NCI-H460 (cell line): ENCODE results near the gene C16orf78. TPM values are rescaled to one million over a fixed set of nuclear protein-coding genes. Genes with fewer than 3 reads are reported as not detected.

Experiments
- DNase-seq: peaks from one replicate; pipeline ENCODE4 v3.0.0-alpha.2; 2016; ENCODE audit warnings: low read depth; ENCODE audit errors: extremely low read depth
- total RNA-seq: library from RNA; depleted of rRNA; stranded (reverse); fragments of >200 nt; shearing (Covaris generic); gene quantifications from 2 replicates; pipeline ENCODE4 v1.2.3, GENCODE V29; 2014

Gene C16orf78
- total RNA-seq, 1 experiment from 2014 or later = not detected

DNA sequence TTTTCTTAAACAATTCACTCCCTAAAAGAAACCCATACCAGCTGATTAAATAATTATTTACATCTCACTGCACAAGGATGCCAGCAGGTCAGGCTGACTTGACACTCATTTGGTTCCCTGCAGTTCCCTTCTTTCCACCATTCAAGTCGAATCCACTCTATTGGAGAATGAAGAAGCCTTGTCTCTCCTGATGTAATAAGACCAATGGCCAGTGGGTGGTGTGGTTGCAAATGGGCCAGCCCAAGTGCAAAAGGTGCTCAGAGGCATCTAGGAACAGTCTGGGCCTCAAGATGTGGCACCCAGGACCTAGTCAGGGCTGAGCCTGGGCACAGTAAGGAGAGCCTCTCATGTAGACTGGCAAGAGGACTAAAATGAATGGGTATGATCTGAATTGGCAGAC is 9.3 kb downstream of the C16orf78 start:
- DNase-seq = peak; percentile 1

DNA sequence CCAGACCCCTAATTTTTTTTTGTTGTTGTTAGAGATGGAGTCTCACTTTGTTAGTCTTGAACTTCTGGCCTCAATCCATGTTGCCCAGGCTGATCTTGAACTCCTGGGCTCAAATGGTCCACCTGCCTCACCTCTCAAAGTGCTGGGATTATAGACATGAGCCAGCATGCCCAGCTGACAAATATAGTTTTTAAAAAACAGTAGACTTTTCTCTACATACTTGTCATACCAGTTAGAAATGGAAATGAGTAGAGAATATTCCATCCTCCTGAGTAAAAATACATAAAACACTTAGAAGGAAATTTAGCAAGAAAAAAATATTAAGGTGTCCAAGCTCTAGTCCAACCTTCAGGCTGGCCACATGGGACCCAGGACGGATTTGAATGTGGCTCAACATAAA is 21.4 kb downstream of the C16orf78 start:
- no peak for DNase-seq

DNA sequence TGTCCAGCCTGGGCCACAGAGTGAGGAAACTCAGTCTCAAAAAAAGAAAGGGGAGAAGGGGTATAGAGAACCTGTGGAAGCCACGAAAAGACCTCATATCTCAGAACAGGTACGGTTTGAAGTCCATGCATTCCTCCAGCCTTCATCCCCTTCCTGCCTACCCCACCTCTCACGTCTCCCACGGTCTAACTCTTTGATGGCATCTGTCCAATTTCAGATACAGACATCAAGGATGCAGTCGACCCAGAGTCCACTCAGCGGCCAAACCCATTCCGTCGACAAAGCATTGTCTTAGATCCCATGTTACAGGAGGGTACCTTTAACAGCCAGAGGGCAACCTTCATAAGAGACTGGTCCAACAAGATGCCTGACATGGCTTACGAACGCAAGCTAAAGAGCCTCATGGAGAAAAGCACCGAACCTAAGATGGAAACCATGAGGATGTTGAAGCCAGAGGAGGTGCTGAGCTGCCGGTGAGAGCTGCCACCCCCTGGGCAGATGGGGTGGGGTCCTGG is 22.7 kb downstream of the C16orf78 start:
- no peak for DNase-seq

GRCh38 chr16:49398761-49399160 is 25.2 kb downstream of the C16orf78 start:
- no peak for DNase-seq

DNA sequence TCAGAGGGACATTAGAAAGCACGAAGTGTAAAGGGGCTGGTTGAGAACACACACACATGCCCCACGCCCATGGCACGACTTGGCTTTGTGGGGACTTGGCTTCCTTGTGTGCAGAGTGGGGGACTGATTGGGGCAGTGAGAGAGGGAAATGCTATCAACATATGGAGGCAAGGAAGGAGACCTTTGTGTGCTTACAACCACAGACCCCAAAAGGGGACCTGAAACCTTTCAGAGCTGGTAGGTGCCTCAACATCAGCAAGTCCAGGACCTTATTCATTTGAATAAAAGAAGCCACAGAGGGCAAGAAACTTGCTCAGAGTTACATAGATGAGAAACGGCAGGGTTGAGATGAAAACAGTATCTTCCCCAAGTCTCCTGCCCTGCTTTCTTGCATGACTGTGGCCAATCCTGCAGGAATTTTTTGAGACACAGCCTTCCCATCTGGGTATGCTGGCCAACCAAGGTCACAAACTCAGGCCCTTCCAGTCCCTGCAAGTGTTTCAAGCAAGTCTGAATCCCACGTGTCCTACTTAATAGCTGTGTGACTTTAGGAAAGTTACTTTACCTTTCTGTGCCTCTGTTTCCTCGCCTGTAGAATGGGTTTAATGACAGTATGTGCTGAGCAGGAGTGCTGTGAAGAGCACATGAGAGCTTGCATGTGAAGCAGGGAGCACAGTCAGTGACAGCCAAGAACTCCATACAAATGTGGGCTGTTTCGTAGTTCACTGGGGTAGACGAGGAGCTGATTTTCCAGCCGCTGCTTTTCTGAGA is 26.2 kb downstream of the C16orf78 start:
- no peak for DNase-seq

DNA sequence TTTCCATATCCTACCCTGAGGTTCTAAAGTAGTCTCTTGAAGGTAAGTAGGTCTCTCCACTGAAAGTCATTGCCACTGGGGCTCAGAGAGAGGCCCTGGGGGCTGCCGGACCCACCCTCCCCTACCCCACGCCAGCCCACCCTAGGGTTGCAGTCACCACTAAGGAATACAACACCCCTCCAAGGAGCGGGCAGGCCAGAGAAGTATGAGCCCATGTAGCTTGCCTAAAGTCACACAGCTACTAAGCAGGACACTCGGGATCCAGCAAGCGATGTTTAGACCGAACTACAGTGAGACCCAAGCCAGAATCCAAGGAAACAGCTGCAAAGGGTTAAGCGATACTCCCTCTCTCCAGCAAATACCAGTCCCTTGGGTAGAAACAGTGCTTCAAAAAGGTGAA is 27.0 kb downstream of the C16orf78 start:
- no peak for DNase-seq

GRCh38 chr16:49405123-49405522 is 31.5 kb downstream of the C16orf78 start:
- DNase-seq = no peak

DNA sequence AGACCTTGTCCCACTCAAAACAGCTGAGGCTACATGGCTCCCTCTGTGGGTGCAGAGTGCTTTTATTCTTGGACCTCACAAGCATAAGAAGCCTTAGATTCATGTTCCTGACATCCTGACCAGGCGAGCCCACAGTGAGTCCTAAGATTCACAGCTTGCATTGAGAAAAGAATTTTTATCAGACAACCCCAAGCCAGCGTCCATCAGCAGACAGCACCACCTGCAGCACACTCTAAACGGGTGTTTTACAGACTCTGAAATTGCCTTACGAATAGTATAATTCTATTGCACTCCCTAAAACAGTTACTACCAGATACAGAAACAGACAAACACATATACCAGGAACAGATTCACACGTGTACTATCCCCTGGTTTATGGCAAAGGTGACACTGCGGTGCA is 31.9 kb downstream of the C16orf78 start:
- no peak for DNase-seq

- DNase-seq = peak; percentile 75
Observed at GRCh38 chr16:49407873-49408550, 34.4 kb downstream of the C16orf78 start.

DNA sequence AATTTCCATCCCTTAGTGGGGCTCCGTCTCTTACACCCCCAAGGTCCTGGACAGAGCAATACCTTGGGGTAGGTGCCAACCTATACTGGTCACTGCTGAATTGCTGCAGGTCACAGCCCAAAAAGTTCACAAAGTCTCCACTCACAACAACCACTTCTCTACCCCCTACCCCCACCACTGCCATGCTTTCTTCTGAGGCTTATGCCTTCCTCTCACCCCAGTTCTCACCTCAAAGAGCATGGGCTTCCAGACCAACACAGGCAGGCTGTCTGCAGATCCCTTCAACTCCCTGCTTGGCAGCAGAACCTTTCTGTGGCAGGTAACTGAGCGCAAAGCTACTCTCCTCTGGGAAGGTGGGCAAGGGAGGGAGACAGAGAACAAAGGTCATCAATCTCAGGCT is 35.5 kb downstream of the C16orf78 start:
- no peak for DNase-seq

DNA sequence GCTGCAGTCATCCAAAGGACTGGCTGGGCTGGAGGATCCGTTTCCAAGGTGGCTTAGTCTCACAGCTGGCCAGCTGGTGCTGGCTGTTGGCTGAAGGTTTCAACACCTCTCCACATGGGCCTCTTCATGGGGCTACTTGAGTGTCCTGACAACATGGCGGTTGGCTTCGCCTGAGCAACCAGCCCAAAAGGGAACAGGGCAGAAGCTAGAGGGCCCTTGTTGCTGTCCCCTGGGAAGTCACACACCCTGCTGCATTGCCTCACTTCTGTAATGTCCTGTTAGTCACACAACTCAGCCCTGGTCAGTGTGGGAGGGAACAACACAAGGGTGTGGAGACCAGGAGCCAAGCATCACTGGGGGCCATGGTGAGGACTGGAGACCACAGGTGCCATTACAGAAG is 36.6 kb downstream of the C16orf78 start:
- no peak for DNase-seq

DNA sequence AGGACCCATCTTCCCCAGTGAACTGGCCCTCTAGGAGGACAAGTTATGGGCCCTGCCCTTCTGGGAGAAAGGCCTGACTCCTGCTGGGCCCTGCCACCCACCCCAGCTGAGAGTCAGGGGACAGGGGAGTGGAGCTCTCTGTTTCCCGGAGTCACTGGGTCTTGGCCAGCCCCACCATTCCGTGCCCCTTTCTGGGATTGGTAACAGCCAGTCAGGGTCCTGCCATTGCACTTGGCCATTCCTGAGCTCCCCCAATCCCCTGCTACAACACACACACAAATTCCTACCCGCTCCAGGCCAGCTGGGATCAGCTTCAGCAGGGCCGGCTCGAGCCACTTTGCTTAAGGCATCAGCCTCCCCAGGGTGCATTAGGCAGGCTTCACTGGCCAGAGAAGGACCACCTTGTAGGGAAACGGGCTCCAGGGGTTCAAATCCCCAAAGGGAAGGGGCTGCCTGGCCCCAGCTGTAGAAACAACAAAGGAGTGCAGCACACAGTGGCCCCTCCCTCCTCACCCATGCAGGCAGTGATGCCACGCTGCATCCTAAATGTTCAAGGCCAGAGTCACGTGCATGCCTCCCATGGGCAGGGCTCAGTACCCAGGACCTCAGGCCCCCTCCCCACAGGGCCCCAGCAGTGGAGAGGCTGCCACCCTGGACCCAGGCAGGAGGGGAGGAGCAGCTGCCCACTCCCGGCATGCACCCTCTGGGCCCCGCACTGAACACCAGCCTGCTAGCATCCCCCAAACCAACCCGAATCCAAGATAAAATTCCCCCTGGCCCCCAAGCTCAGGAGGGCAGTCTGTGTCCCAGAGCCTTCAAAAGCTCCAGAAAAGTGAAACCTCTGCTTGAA is 37.7 kb downstream of the C16orf78 start:
- DNase-seq = no peak

GRCh38 chr16:49414671-49415070 is 41.1 kb downstream of the C16orf78 start:
- no peak for DNase-seq

- no peak for DNase-seq
Observed at GRCh38 chr16:49415083-49415482, 41.5 kb downstream of the C16orf78 start.

- no peak for DNase-seq
Observed at GRCh38 chr16:49416001-49416675, 42.5 kb downstream of the C16orf78 start.

DNA sequence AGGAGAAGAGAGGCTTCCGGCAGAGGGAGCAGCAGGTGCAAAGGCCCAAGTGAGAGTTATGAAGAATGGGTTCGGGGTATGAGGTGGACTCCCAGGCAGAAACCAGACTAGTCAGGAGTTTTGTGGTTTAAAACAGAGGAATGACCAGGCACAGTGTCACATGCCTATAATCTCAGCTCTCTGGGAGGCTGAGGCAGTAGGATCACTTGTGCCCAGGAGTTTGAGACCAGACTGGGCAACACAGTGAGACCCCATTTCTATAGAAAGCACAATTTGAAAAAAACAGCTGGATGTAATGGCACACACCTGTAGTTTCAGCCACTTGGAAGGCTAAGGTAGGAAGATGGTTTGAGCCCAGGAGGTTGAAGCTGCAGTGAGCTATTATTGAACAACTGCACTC is 43.8 kb downstream of the C16orf78 start:
- no peak for DNase-seq

GRCh38 chr16:49419006-49419405 is 45.4 kb downstream of the C16orf78 start:
- DNase-seq = no peak

DNA sequence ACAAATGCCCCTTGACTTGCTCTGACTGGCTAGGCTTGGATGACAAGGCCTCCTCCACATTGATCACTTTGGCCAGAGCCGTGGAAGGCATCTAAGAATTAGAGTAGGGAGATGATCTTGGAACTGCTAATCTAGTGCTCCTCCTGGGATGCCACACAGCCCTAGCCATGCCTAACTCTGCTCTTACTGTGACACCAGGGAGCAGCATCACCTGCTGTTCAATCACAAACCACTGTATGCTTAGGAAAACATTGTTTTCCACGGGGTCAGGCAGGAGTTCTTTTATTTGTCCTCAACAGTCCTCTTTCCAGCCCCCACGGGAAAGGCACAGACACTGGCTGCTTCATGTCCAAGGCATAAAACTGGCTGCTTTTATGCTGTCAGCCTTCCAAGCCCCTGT is 46.3 kb downstream of the C16orf78 start:
- DNase-seq = no peak

DNA sequence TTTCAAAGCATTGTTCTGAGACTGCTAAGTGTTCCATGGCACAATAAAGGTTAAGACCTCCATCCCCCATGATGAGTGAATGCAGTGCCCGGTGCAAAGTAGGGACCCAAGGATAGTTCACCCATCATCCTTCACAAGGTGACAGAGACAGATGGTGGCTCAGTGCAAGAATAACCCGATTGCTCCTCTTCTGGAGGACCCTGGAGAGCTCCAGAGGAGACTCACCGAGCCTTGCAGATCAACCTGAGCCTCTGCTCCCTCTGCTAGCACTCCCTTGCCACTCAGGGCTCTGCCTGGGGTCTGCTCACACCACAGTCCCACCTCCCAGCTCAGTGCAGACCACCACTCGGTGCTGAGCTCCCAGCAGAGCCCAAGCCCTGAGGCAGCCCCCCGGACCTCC is 49.3 kb downstream of the C16orf78 start:
- DNase-seq = no peak

- no peak for DNase-seq
Observed at GRCh38 chr16:49424961-49425360, 51.4 kb downstream of the C16orf78 start.

DNA sequence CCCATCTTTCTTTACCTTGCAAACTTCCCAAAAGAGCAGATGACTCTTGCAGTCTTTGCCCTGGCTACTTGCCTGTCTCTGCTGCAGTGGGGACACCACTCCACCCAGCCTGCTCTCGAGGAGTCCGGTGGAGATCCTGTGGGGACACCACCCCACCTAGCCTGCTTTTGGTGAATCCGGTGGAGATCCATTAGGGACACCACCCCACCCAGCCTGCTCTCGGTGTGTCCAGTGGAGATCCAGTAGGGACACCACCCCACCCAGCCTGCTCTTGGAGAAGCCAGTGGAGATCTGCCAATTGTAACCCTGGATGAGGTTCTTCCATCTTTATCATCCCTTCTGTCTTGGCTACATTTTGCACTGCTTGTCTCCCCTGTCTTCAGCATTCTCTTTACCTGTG is 54.2 kb downstream of the C16orf78 start:
- DNase-seq = no peak
